ENCODE measurements around the gene RMND1. TPM values are rescaled to one million over a fixed set of nuclear protein-coding genes. Genes with fewer than 3 reads are reported as not detected.

RMND1 gene
- total and polyA plus RNA-seq, 9 of the 15 experiments (the other 6 are each of a cell fraction or from before 2014, with no cell fraction given), result 26.9 to 47.8 (median 36.2) TPM

GRCh38 chr6:151390276-151390850 lies 61.6 kb downstream of the RMND1 start (continued):
- no peak for TF ChIP-seq ARID3A (IDR thresholded peaks at IDR 0.05; ENCODE audit: borderline replicate concordance, low read depth, low read length)
- TF ChIP-seq BHLHE40 (IDR thresholded peaks at IDR 0.05; ENCODE audit: low read length), result peak; percentile 58
- TF ChIP-seq FOXO4 (CRISPR knock-in tag; IDR thresholded peaks at IDR 0.05), result no peak
- TF ChIP-seq HMG20A (CRISPR knock-in tag; conservative IDR thresholded peaks at IDR 0.05), result no peak
- no peak; the same call in 1 of the 2 replicates for TF ChIP-seq KLF1 (tag; IDR thresholded peaks at IDR 0.05)
- TF ChIP-seq TOE1 (IDR thresholded peaks at IDR 0.05; ENCODE audit: borderline replicate concordance), result no peak
- TF ChIP-seq TOE1 (CRISPR knock-in tag; IDR thresholded peaks at IDR 0.05; ENCODE audit: borderline replicate concordance, low read depth), result no peak
- TF ChIP-seq DEAF1 (CRISPR knock-in tag; IDR thresholded peaks at IDR 0.05), result no peak
- no peak for TF ChIP-seq PKNOX1 (IDR thresholded peaks at IDR 0.05)
- TF ChIP-seq NR0B1 (IDR thresholded peaks at IDR 0.05; ENCODE audit: partially characterized antibody), result no peak
- TF ChIP-seq SFPQ (IDR thresholded peaks at IDR 0.05; ENCODE audit: low read depth, low read length), result no peak

Data from K562 (cell line).